ENCODE data around the gene GUCY1B1.

GUCY1B1 gene

GRCh38 chr4:155809835-155810234 lies 51.0 kb downstream of the GUCY1B1 start:
- H3K9ac ChIP-seq (ENCODE audit: low read depth, low read length, poor library complexity): no peak overlapping the region
- no peak overlapping the region for H2BK120ac ChIP-seq (ENCODE audit: low read depth, low read length)
- H3K23ac ChIP-seq (ENCODE audit: low read depth, low read length, poor library complexity): no peak overlapping the region
- no peak overlapping the region for H2BK5ac ChIP-seq (ENCODE audit: low read length)
- peak overlapping the region; percentile 67 for H2AFZ ChIP-seq (ENCODE audit: low read length)
- H3K27ac ChIP-seq (replicated peaks; ENCODE audit: low read length): no peak overlapping the region
- peaks cover 2 to 4% of the 10 kb centered on the region in 2 donors for H3K36me3 ChIP-seq (replicated peaks in 1 of 2; ENCODE audit: control insufficient read depth in 2 of 2, insufficient read depth in 2 of 2, low read length in 2 of 2)
- no peak overlapping the region for H2BK15ac ChIP-seq (ENCODE audit: low read length)
- no CpG with 5 or more reads among the region's 1 CpG for WGBS, 2 donors (ENCODE audit: extremely low coverage in 2 of 2, insufficient read length in 2 of 2, insufficient replicate concordance in 1 of 2)
- no peak overlapping the region for H4K8ac ChIP-seq (ENCODE audit: low read depth, low read length)
- no peaks in the 10 kb centered on the region for H3K9me3 ChIP-seq (replicated peaks in 1 of 2; ENCODE audit: control insufficient read depth in 2 of 2, insufficient read depth in 1 of 2, low read depth in 1 of 2, low read length in 2 of 2)
- no peak overlapping the region for H4K91ac ChIP-seq (ENCODE audit: low read depth, low read length, poor library complexity)
- H3K79me1 ChIP-seq (ENCODE audit: low read depth, low read length): no peaks in the 10 kb centered on the region
- no peak overlapping the region for H2AK5ac ChIP-seq (ENCODE audit: low read depth, low read length)
- H3K27me3 ChIP-seq (ENCODE audit: control insufficient read depth in 3 of 3, insufficient read depth in 3 of 3, low read depth in 1 of 3, low read length in 3 of 3): no peaks in the 10 kb centered on the region
- H3K4ac ChIP-seq (ENCODE audit: low read length): no peak overlapping the region
- DNase-seq (ENCODE audit: low spot score): peak; percentile 43
- no peak overlapping the region for H3K14ac ChIP-seq (ENCODE audit: low read length)
- no peak overlapping the region for H3K4me2 ChIP-seq (ENCODE audit: insufficient read depth, low read length, poor library complexity, severe bottlenecking)
- H3K4me3 ChIP-seq (ENCODE audit: low read length in 2 of 2): no peak overlapping the region
- H3K18ac ChIP-seq (ENCODE audit: low read length): no peak overlapping the region
- no peak overlapping the region for H2BK12ac ChIP-seq (ENCODE audit: low read length)
- H3K4me1 ChIP-seq (ENCODE audit: control insufficient read depth in 2 of 2, insufficient read depth in 1 of 2, low read depth in 1 of 2, low read length in 2 of 2): no peaks in the 10 kb centered on the region

GRCh38 chr4:155811083-155811482 lies 52.3 kb downstream of the GUCY1B1 start:
- Histone ChIP-seq H4K8ac (ENCODE audit: low read depth, low read length) (no peak overlapping the region), H3K9ac (ENCODE audit: low read depth, low read length, poor library complexity) (no peak overlapping the region), H3K79me1 (ENCODE audit: low read depth, low read length) (no peaks in the 10 kb centered on the region), H2BK120ac (ENCODE audit: low read depth, low read length) (no peak overlapping the region), H3K4me2 (ENCODE audit: insufficient read depth, low read length, poor library complexity, severe bottlenecking) (no peak overlapping the region), H3K4me1 (ENCODE audit: control insufficient read depth in 2 of 2, insufficient read depth in 1 of 2, low read depth in 1 of 2, low read length in 2 of 2) (no peaks in the 10 kb centered on the region), H3K27me3 (ENCODE audit: control insufficient read depth in 3 of 3, insufficient read depth in 3 of 3, low read depth in 1 of 3, low read length in 3 of 3) (no peaks in the 10 kb centered on the region), H2BK5ac (ENCODE audit: low read length) (no peak overlapping the region), H2BK12ac (ENCODE audit: low read length) (no peak overlapping the region), H3K4me3 (ENCODE audit: low read length in 2 of 2) (no peak overlapping the region), H2BK15ac (ENCODE audit: low read length) (no peak overlapping the region), H3K14ac (ENCODE audit: low read length) (no peak overlapping the region), H3K9me3 (replicated peaks in 1 of 2; ENCODE audit: control insufficient read depth in 2 of 2, insufficient read depth in 1 of 2, low read depth in 1 of 2, low read length in 2 of 2) (no peaks in the 10 kb centered on the region), H3K36me3 (replicated peaks in 1 of 2; ENCODE audit: control insufficient read depth in 2 of 2, insufficient read depth in 2 of 2, low read length in 2 of 2) (no peaks in the 10 kb centered on the region), H3K4ac (ENCODE audit: low read length) (no peak overlapping the region), H3K23ac (ENCODE audit: low read depth, low read length, poor library complexity) (no peak overlapping the region), H2AK5ac (ENCODE audit: low read depth, low read length) (no peak overlapping the region), H2AFZ (ENCODE audit: low read length) (peak overlapping the region; percentile 67), H3K27ac (replicated peaks; ENCODE audit: low read length) (no peak overlapping the region), H4K91ac (ENCODE audit: low read depth, low read length, poor library complexity) (no peak overlapping the region), H3K18ac (ENCODE audit: low read length) (no peak overlapping the region)
- DNase-seq (ENCODE audit: low spot score): no peak
- whole genome bisulfite sequencing, 2 donors (ENCODE audit: extremely low coverage in 2 of 2, insufficient read length in 2 of 2, insufficient replicate concordance in 1 of 2): no CpG with 5 or more reads among the region's 2 CpGs

GRCh38 chr4:155818639-155819038 lies 59.8 kb downstream of the GUCY1B1 start:
- no peak overlapping the region for H2BK15ac ChIP-seq (ENCODE audit: low read length)
- H2AK5ac ChIP-seq (ENCODE audit: low read depth, low read length): no peak overlapping the region
- H3K79me1 ChIP-seq (ENCODE audit: low read depth, low read length): no peaks in the 10 kb centered on the region
- no peaks in the 10 kb centered on the region for H3K9me3 ChIP-seq (replicated peaks in 1 of 2; ENCODE audit: control insufficient read depth in 2 of 2, insufficient read depth in 1 of 2, low read depth in 1 of 2, low read length in 2 of 2)
- WGBS, 2 donors (ENCODE audit: extremely low coverage in 2 of 2, insufficient read length in 2 of 2, insufficient replicate concordance in 1 of 2): 100% methylated on average over 1 of the region's 2 CpGs; no CpG with 5 or more reads in 1 of the 2 donors
- H3K27ac ChIP-seq (replicated peaks; ENCODE audit: low read length): no peak overlapping the region
- H2AFZ ChIP-seq (ENCODE audit: low read length): no peak overlapping the region
- H3K27me3 ChIP-seq (ENCODE audit: control insufficient read depth in 3 of 3, insufficient read depth in 3 of 3, low read depth in 1 of 3, low read length in 3 of 3): no peaks in the 10 kb centered on the region
- H3K23ac ChIP-seq (ENCODE audit: low read depth, low read length, poor library complexity): no peak overlapping the region
- no peak overlapping the region for H2BK5ac ChIP-seq (ENCODE audit: low read length)
- no peak overlapping the region for H4K91ac ChIP-seq (ENCODE audit: low read depth, low read length, poor library complexity)
- DNase-seq (ENCODE audit: low spot score): no peak
- H3K4me2 ChIP-seq (ENCODE audit: insufficient read depth, low read length, poor library complexity, severe bottlenecking): no peak overlapping the region
- no peaks in the 10 kb centered on the region for H3K36me3 ChIP-seq (replicated peaks in 1 of 2; ENCODE audit: control insufficient read depth in 2 of 2, insufficient read depth in 2 of 2, low read length in 2 of 2)
- H3K14ac ChIP-seq (ENCODE audit: low read length): no peak overlapping the region
- no peak overlapping the region for H4K8ac ChIP-seq (ENCODE audit: low read depth, low read length)
- H2BK12ac ChIP-seq (ENCODE audit: low read length): no peak overlapping the region
- H3K4me3 ChIP-seq (ENCODE audit: low read length in 2 of 2): no peak overlapping the region
- H3K18ac ChIP-seq (ENCODE audit: low read length): no peak overlapping the region
- no peak overlapping the region for H3K9ac ChIP-seq (ENCODE audit: low read depth, low read length, poor library complexity)
- H3K4me1 ChIP-seq (ENCODE audit: control insufficient read depth in 2 of 2, insufficient read depth in 1 of 2, low read depth in 1 of 2, low read length in 2 of 2): no peaks in the 10 kb centered on the region
- no peak overlapping the region for H2BK120ac ChIP-seq (ENCODE audit: low read depth, low read length)
- no peak overlapping the region for H3K4ac ChIP-seq (ENCODE audit: low read length)

- Histone ChIP-seq H3K9me3 (replicated peaks in 1 of 2; ENCODE audit: control insufficient read depth in 2 of 2, insufficient read depth in 1 of 2, low read depth in 1 of 2, low read length in 2 of 2) (no peaks in the 10 kb centered on the region), H3K18ac (ENCODE audit: low read length) (no peak overlapping the region), H3K4ac (ENCODE audit: low read length) (no peak overlapping the region), H3K14ac (ENCODE audit: low read length) (no peak overlapping the region), H2BK120ac (ENCODE audit: low read depth, low read length) (no peak overlapping the region), H3K4me2 (ENCODE audit: insufficient read depth, low read length, poor library complexity, severe bottlenecking) (no peak overlapping the region), H2BK15ac (ENCODE audit: low read length) (no peak overlapping the region), H2AK5ac (ENCODE audit: low read depth, low read length) (no peak overlapping the region), H2BK12ac (ENCODE audit: low read length) (no peak overlapping the region), H3K23ac (ENCODE audit: low read depth, low read length, poor library complexity) (no peak overlapping the region), H3K4me1 (ENCODE audit: control insufficient read depth in 2 of 2, insufficient read depth in 1 of 2, low read depth in 1 of 2, low read length in 2 of 2) (no peaks in the 10 kb centered on the region), H3K36me3 (replicated peaks in 1 of 2; ENCODE audit: control insufficient read depth in 2 of 2, insufficient read depth in 2 of 2, low read length in 2 of 2) (no peaks in the 10 kb centered on the region), H2BK5ac (ENCODE audit: low read length) (no peak overlapping the region), H4K91ac (ENCODE audit: low read depth, low read length, poor library complexity) (no peak overlapping the region), H3K79me1 (ENCODE audit: low read depth, low read length) (no peaks in the 10 kb centered on the region), H3K27ac (replicated peaks; ENCODE audit: low read length) (no peak overlapping the region), H4K8ac (ENCODE audit: low read depth, low read length) (no peak overlapping the region), H3K4me3 (ENCODE audit: low read length in 2 of 2) (no peak overlapping the region), H2AFZ (ENCODE audit: low read length) (no peak overlapping the region), H3K27me3 (ENCODE audit: control insufficient read depth in 3 of 3, insufficient read depth in 3 of 3, low read depth in 1 of 3, low read length in 3 of 3) (no peaks in the 10 kb centered on the region), H3K9ac (ENCODE audit: low read depth, low read length, poor library complexity) (no peak overlapping the region)
- WGBS, 2 donors (ENCODE audit: extremely low coverage in 2 of 2, insufficient read length in 2 of 2, insufficient replicate concordance in 1 of 2): no CpG with 5 or more reads among the region's 1 CpG
- DNase-seq (ENCODE audit: low spot score): no peak
Observed at GRCh38 chr4:155819066-155819465, 60.2 kb downstream of the GUCY1B1 start.
